DMS114 treated with DMSO at 0.1 percent for 48 hours (cell line): Measurements from ENCODE around the gene FLYWCH2.
"Not testable (repeated sequence)": the region's sequence is repeated elsewhere in the genome, so short reads cannot be mapped to it uniquely, and the experiment has no call there.

Source experiments
- DNase-seq: peaks from one replicate; lab custom pipeline; 2025; ENCODE audit not compliant: unreplicated experiment; lab: John Stamatoyannopoulos, UW

The FLYWCH2 gene

DNA sequence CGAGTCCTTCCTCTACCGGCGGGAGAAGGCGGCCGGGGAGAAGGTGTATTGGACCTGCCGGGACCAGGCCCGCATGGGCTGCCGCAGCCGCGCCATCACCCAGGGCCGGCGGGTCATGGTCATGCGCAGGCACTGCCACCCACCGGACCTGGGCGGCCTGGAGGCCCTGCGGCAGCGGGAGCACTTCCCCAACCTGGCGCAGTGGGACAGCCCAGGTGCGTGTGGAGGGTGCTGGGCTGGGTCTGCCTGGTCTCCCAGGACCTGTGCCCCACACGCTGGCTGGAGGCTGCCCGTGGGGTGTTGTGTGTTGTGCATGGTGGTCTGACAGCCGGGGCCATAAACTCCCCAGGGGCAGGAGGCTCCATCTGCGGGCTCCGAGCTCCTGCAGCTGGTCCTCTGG, 54.2 kb downstream of the FLYWCH2 start:
- DNase-seq: no peak

DNA sequence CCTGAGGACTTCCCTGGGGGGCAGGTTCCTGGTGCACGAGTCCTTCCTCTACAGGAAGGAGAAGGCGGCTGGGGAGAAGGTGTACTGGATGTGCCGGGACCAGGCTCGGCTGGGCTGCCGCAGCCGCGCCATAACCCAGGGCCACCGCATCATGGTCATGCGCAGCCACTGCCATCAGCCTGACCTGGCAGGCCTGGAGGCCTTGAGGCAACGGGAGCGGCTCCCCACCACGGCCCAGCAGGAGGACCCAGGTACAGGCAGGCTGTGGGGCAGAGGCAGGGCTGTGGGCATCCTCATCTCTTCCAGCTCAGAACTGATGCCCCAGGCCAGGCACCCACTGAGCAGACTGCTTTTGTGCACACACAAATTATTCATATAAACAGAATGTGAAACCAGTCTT, 55.2 kb downstream of the FLYWCH2 start:
- DNase-seq: no peak

DNA sequence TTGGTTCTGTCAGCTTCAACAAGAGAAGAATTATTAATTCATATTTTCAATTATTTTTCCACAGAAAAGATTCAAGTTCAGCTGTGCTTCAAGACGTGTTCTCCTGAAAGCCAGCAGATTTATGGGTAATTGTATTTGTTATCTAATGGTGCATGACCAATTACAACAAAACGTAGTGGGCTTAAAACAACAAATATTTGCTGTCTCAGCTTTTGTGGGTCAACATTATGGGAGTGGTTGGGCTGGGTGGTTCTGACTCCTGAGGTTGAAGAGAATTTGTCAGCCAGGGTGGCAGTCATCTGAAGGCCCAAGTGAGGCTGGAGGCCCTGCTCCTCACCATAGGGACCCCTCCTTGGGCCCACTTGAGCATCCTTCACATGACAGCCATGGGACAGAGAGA, 57.0 kb downstream of the FLYWCH2 start:
- no peak for DNase-seq

DNA sequence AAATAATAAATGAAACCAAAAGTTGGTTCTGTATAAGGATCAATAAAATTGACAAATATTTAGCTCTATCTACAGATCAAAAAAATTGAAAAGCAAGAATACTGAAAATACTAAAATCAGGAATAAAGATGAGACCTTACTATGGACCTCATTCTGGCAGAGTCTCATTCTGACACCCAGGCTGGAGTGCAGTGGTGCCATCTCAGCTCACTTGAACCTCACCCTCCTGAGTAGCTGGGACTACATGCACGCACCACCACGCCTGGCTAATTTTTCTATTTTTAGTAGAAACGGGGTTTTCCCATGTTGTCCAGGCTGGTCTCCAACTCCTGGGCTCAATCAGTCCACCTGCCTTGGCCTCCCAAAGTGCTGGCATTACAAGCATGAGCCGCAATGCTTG, 59.0 kb downstream of the FLYWCH2 start:
- no peak for DNase-seq

DNA sequence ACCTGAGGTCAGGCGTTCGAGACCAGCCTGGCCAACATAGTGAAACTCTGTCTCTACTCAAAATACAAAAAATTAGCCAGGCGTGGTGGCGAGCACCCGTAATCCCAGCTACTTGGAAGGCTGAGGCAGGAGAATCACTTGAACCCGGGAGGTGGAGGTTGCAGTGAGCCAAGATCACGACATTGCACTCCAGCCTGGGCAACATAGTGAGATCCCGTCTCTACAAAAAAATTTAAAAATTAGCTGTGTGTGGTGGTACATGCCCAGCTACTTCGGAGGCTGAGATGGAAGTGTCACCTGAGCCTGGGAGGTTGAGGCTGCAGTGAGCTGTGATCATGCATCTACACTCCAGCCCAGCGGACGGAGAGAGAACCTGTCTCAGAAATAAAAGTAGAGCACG, 60.7 kb downstream of the FLYWCH2 start:
- not testable (repeated sequence) for DNase-seq

DNA sequence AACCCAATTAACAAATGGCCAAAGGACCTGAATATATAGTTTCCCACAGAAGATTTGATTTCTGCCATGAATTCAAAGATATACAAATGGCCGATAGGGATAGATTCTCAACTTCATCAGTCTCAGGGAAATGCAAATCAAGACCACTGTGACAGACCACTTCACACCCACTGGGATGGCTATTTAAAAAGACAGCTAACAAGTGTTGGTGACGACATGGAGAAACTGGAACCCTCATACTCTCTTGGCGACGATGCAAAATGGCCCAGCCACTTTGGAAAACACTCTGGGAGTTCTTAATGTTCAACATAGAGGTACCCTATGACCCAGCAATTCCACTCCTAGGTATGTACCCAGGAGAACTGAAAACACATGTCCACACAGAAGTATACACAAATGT, 63.6 kb downstream of the FLYWCH2 start:
- DNase-seq: no peak
